HG03159 (cell line): ENCODE measurements around the gene NUP107.

Experiments used
- ATAC-seq: cut with Tn5 transposase; IDR thresholded peaks from one replicate; pipeline ENCODE4 v1.9.1; 2021; ENCODE audit warnings: mild to moderate bottlenecking, moderate library complexity; ENCODE audit not compliant: unreplicated experiment

NUP107 gene

GRCh38 chr12:68733661-68734071, 46.9 kb downstream of the NUP107 start:
- ATAC-seq: no peak

- no peak for ATAC-seq
Measured at GRCh38 chr12:68739891-68740290, 53.1 kb downstream of the NUP107 start.

GRCh38 chr12:68743356-68743755, 56.6 kb downstream of the NUP107 start:
- ATAC-seq: no peak

DNA sequence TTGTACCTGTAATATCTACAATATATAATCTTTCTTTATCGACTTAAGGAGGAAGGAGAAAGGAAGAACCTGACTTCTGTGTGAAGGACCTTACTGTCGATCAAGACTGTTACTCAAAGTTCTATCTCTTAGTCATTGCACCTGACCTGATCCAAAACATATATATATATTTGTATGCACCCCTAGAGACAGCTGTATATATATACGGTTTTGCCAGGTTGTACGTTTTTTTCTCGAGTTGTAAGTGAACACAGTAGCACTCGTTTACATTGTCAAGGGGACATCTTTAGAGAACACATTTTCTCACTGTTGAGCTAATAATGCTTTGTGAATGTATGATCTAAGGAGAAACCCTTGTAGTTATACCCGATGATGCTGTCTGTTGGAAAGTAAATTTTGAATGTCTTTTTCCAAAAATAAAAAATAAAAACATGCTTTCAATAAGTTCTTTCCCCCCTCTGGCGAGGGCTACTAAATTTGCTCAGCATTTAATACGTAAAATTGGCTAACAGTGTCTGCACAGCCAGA, 58.7 kb downstream of the NUP107 start:
- ATAC-seq: no peak

- ATAC-seq: peak; percentile 98
Measured at GRCh38 chr12:68745904-68746571, 59.3 kb downstream of the NUP107 start, which contains the start of gene SLC35E3. Gene SLC35E3 (plus strand): TSS chr12:68746176. CDS start chr12:68746378, 202 bp downstream.

GRCh38 chr12:68746572-68747180, 59.9 kb downstream of the NUP107 start:
- peak; percentile 28 for ATAC-seq

DNA sequence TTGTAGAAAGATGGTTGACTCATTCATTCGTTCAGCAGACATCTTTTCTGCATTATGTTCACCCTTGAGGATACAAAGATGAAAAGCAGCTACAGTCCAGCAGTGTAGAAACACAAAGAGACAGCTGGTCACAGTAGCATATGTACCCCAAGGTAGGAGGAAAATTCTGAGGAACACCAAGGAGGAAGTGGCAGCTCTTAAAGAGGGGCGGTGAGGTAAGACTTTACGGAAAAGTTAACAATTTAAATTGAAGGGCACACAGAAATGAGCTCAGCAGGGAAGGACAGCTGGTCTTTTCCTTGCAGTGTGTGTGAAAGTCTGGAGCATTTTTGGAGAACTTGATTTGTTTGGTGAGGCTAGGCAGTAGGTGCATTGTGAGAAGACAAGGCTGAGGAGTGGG, 62.7 kb downstream of the NUP107 start:
- ATAC-seq: no peak

DNA sequence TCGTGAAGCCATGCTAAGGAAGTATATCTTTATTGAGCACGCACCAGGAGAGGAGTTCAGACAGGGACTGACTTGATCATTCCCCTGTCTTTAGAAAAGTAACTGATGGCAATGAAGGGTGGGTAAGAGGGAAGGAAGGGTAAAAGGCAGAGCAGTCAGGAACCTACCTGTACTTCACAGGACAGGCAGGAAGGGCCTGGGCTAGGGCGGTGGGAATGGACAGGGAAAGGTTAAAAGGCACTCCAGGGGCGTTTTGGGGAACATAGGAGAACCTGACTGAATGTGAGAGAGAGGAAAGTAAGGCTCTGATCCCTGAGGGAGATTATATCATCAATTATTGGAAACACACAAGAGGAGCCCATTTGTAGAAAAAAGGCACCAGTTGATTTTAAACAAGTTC, 63.1 kb downstream of the NUP107 start:
- no peak for ATAC-seq

GRCh38 chr12:68750506-68750905, 63.7 kb downstream of the NUP107 start:
- no peak for ATAC-seq

DNA sequence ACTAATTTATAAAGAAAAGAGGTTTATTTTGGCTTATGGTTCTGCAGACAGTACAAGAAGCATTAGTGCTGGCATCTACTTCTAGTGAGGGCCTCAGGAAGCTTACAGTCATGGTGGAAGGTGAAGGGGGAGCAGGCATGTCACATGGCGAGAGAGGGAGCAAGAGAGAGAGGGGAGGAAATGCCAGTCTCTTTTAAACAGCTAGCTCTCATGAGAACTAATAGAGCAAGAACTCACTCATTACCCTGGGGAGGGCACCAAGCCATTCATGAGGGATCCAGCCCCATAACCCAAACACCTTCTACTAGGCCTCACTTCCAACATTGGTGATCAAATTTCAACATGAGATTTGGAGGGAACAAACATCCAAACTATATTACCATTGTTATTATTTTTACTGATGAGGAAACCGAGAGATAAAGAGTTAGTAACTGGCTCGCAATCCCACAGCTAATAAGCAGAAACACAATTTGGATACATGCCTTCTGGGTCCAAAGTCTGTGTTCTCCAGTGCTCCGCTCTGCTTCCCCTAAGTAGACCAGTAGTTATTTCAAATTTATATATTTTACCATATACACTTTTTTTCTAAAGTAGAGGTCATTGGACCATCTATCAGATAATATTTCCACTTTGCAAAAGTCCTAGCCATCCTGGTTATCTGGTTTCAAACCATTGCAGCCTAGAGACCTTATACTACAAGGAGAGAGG, 68.9 kb downstream of the NUP107 start:
- no peak for ATAC-seq

- no peak for ATAC-seq
Measured at GRCh38 chr12:68759852-68760251, 73.1 kb downstream of the NUP107 start.

GRCh38 chr12:68760806-68761441, 74.1 kb downstream of the NUP107 start:
- no peak for ATAC-seq

GRCh38 chr12:68761442-68761812, 74.6 kb downstream of the NUP107 start:
- no peak for ATAC-seq

DNA sequence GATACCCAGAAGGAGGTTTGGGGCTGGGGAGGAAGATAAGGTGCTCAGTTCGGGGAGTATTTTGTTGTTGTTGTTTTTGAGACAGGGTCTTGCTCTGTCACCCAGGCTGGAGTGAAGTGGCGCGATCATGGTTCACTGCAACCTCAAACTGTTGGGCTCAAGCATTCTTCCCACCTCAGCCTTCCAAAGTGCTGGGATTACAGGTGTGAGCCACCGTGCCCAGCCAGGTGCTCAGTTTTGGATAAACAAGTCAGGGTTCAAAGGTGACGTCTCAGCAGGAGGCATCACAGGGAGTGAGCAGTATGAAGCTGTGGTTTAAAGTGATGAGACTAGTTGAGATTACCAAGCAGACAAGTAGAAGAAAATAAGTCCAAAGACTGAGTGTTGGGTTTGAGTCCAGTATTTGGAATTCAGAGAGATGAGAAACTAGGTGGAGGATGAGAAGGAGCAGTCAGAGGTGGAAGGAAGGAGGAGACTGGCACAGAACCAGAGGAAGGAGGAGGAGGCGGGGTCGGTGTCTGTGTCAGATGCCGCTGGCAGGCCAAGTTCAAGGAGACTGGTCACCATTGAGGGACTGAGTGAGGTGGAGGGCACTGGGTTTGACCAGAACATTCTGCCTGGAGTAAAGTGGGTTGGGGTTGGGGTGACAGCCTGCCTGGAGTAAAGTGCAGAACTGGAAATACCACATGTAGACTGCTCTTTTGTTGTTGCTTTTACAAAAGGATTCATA, 75.3 kb downstream of the NUP107 start:
- ATAC-seq: no peak

- no peak for ATAC-seq
Measured at GRCh38 chr12:68762691-68763090, 75.9 kb downstream of the NUP107 start.

DNA sequence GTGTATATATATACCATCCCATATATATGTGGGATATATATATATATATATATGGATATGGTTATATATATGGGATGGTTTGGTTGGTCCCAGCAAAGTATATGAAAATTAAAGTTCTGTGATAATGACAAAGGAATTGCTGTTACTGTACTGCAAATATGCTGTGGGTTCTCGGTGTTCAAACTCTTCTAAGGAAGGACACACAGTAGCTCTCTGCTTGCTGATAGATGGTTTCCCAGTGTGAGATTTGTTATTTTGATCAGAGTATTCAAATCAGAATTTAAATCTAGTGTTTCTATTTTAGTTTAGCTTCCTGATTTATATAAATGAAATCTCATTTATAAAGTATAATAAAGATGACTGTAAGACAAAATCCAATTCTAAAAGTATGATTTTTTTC, 78.9 kb downstream of the NUP107 start:
- no peak for ATAC-seq

GRCh38 chr12:68766646-68767045, 79.9 kb downstream of the NUP107 start:
- no peak for ATAC-seq

- no peak for ATAC-seq
Measured at GRCh38 chr12:68767191-68767590, 80.4 kb downstream of the NUP107 start.

DNA sequence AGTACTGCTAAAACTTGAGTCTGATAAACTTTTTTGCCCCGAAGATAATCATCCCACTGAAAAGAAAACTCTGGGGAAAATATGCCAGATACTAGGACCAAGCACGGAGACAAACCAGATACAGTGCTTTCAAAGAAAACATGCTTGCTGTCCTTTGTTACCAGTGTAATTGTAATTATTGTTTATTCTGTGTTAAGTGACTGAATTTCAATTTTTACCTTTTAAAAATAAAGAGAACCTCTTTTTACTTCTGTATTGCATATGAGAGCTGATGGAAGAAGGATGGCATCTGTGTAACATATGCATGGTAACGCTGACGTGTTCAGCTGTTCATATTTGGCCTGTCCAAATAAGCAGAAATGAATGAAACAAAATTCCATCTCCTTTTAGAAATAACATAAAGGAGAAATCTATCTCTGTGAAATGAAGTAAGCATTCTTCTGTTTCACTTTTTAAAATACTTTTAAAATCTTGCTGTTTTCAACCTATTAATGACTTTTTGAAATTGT, 81.7 kb downstream of the NUP107 start:
- no peak for ATAC-seq

DNA sequence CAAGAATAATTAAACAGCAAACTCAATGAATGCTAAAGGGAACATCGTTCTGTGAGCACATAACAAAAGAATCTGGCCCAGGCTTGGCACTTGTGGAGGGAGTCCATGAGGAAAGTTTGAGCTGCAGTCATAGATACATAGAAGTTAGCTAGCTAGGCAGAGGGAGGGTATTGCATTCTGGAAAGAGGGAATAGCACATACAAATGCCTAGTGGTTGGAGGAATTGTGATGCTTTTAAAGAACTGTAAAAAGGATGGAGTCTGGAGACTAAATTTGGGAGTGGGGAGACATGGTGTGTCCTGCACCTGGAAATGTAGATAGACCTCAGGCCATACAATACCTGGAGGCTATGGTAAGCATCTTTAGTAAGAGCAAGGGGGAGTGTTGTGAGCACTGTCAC, 83.2 kb downstream of the NUP107 start:
- no peak for ATAC-seq
